KMS-11 (cell line): Measurements from ENCODE around the gene ATP6V1G1.

ENCODE experiments used
- H2AFZ ChIP-seq: fragments of 200-600 bp; sonication (generic); 2 replicates; pipeline ENCODE4 v1.6.1; 2016; ENCODE audit warnings: antibody characterized with exemption, mixed run types, low read depth
- H3K27ac ChIP-seq: fragments of 200-600 bp; sonication (generic); 2 replicates; pipeline ENCODE4 v1.6.1; 2016; ENCODE audit warnings: mild to moderate bottlenecking, mixed run types
- H3K27me3 ChIP-seq: fragments of 200-600 bp; sonication (generic); 2 replicates; pipeline ENCODE4 v1.6.1; 2017; ENCODE audit warnings: mild to moderate bottlenecking, low read depth, mixed run types, moderate library complexity; ENCODE audit not compliant: insufficient read depth
- H3K36me3 ChIP-seq: fragments of 200-600 bp; sonication (generic); 2 replicates; pipeline ENCODE4 v1.6.1; 2017; ENCODE audit warnings: mild to moderate bottlenecking, mixed run types; ENCODE audit not compliant: insufficient read depth
- H3K4me1 ChIP-seq: fragments of 200-600 bp; sonication (generic); 2 replicates; pipeline ENCODE4 v1.6.1; 2016; ENCODE audit warnings: mild to moderate bottlenecking, low read depth, mixed run types; ENCODE audit not compliant: poor library complexity, severe bottlenecking
- H3K4me2 ChIP-seq: fragments of 200-600 bp; sonication (generic); 2 replicates; pipeline ENCODE4 v1.7.0; 2016; ENCODE audit warnings: mild to moderate bottlenecking, mixed run types
- H3K4me3 ChIP-seq: fragments of 200-600 bp; sonication (generic); IDR thresholded peaks from 2 replicates; pipeline ENCODE4 v1.6.1; 2017; ENCODE audit warnings: low read depth, low read length, mixed read lengths; ENCODE audit not compliant: insufficient read depth
- H3K79me2 ChIP-seq: fragments of 200-600 bp; sonication (generic); 2 replicates; pipeline ENCODE4 v1.6.1; 2016; ENCODE audit warnings: low read depth, mixed run types; ENCODE audit not compliant: insufficient read depth
- H3K9ac ChIP-seq: fragments of 200-600 bp; sonication (generic); 2 replicates; pipeline ENCODE4 v1.6.1; 2016; ENCODE audit warnings: mild to moderate bottlenecking, mixed run types
- H4K20me1 ChIP-seq: fragments of 200-600 bp; sonication (generic); 2 replicates; pipeline ENCODE4 v1.6.1; 2016; ENCODE audit warnings: mild to moderate bottlenecking, mixed run types; ENCODE audit not compliant: insufficient read depth
- TF ChIP-seq, protein P1 (sequence below): fragments of 200-600 bp; sonication (generic); conservative IDR thresholded peaks from 2 replicates; pipeline ENCODE4 v1.6.1; 2017; ENCODE audit warnings: low read depth, mild to moderate bottlenecking, antibody characterized with exemption, low read length, moderate library complexity, mixed read lengths

The ATP6V1G1 gene

DNA sequence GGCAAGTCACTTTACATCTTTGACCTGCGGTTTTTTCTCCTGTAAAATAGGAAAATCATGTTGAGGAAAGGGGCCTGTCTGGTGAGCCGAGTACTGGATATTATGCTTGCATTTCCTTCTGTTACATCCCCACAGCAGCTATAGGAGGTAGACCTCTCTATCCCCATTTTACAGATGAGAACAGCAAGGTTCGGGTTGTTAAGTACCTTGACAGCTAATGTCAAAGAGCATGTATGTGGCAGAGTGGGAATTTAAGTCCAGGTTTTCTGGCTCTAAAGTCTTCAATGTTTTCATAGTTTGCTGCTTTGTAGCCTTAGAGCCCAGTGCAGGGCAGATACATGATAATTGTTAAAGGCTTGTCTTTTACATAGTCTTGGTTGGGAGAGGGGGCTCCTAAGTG lies 26.4 kb downstream of the ATP6V1G1 start:
- Histone ChIP-seq H3K27me3 (no peaks in the 10 kb centered on the region), H2AFZ (no peak overlapping the region), H3K9ac (peak overlapping the region; percentile 96; the same call in 1 of the 2 replicates), H3K36me3 (0 out of 2 replicates have a peak, but pooled peaks cover 3% of the 10 kb centered on the region), H3K4me1 (peaks cover 86% of the 10 kb centered on the region), H4K20me1 (no peaks in the 10 kb centered on the region), H3K79me2 (peaks cover 87% of the 10 kb centered on the region), H3K27ac (peak overlapping the region; percentile 95), H3K4me3 (no peak overlapping the region), H3K4me2 (peak overlapping the region; percentile 91; the same call in 1 of the 2 replicates)
- TF ChIP-seq, protein P1, sequence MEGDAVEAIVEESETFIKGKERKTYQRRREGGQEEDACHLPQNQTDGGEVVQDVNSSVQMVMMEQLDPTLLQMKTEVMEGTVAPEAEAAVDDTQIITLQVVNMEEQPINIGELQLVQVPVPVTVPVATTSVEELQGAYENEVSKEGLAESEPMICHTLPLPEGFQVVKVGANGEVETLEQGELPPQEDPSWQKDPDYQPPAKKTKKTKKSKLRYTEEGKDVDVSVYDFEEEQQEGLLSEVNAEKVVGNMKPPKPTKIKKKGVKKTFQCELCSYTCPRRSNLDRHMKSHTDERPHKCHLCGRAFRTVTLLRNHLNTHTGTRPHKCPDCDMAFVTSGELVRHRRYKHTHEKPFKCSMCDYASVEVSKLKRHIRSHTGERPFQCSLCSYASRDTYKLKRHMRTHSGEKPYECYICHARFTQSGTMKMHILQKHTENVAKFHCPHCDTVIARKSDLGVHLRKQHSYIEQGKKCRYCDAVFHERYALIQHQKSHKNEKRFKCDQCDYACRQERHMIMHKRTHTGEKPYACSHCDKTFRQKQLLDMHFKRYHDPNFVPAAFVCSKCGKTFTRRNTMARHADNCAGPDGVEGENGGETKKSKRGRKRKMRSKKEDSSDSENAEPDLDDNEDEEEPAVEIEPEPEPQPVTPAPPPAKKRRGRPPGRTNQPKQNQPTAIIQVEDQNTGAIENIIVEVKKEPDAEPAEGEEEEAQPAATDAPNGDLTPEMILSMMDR, result no peak

DNA sequence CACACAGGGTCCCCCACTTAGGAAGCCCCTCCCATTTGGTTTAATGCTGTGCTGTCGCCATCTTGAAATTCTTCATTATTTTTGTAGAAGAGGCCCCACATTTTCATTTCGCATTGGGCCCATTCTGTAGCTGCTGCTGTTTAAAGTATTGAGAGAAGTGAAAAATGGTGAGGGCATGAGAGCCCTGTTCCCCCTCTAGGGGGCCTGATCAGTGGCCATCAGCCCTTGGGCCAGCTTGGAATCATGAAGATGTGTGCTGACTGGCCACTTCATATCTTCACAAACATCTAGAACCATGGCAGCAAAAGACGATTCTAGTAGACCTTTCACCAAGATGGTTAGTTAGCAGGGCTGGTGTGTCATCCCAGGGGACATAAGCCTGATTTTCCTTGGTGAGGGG lies 26.8 kb downstream of the ATP6V1G1 start:
- Histone ChIP-seq H3K36me3 (0 out of 2 replicates have a peak, but pooled peaks cover 4% of the 10 kb centered on the region), H3K79me2 (peaks cover 89% of the 10 kb centered on the region), H3K27ac (peak overlapping the region; percentile 95; the same call in 1 of the 2 replicates), H3K4me3 (no peak overlapping the region), H3K27me3 (no peaks in the 10 kb centered on the region), H3K4me1 (peaks cover 88% of the 10 kb centered on the region), H3K4me2 (peak overlapping the region; percentile 91; the same call in 1 of the 2 replicates), H4K20me1 (no peaks in the 10 kb centered on the region), H3K9ac (no peak overlapping the region), H2AFZ (no peak overlapping the region)
- TF ChIP-seq, protein P1, result no peak

DNA sequence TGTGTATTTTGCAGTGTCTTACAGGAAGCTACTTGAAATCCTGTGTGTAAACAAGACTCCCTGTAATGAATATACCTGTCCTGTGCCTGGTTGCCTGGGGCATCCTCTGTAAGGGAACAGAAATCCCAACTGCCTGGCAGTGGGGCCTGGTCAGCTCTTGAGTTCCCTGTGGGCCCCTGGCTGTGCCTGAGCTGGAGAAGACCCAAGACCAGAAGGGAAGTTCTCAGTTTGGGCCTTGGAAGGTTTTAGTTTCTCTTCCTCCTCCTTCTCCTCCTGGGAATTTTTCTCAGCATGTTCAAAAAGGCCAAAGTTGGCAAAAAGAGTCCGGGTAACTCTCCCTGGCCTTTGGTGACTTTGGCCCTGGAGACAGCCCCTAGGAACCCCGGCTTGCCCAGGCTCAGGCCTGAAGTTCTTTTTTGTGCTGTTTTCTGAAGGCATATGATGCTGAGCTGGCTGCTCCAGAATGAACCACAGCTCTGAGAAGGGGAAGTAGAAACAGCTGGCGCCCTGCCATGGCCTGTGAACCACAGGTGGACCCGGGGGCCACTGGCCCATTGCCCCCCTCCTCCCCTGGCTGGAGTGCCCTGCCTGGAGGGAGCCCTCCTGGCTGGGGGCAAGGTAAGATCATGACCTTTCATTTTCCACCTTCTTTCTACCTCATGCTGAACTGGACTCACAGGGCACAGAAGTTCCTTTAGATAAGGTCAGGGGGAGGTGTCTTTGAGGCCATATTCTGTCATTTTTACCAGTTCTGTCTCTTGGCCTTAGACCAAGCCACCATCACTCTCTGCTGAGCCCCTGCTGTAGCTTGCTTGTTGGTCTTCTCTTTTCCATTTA lies 29.3 kb downstream of the ATP6V1G1 start:
- Histone ChIP-seq H3K27ac (peak overlapping the region; percentile 75), H3K27me3 (no peaks in the 10 kb centered on the region), H3K4me3 (no peak overlapping the region), H2AFZ (peak overlapping the region; percentile 0; the same call in 1 of the 2 replicates), H3K4me2 (peak overlapping the region; percentile 81), H3K4me1 (peaks cover 79% of the 10 kb centered on the region), H3K79me2 (peaks cover 74% of the 10 kb centered on the region), H3K36me3 (0 out of 2 replicates have a peak, but pooled peaks cover 4% of the 10 kb centered on the region), H4K20me1 (no peaks in the 10 kb centered on the region), H3K9ac (peak overlapping the region; percentile 25; the same call in 1 of the 2 replicates)
- TF ChIP-seq, protein P1, result no peak

DNA sequence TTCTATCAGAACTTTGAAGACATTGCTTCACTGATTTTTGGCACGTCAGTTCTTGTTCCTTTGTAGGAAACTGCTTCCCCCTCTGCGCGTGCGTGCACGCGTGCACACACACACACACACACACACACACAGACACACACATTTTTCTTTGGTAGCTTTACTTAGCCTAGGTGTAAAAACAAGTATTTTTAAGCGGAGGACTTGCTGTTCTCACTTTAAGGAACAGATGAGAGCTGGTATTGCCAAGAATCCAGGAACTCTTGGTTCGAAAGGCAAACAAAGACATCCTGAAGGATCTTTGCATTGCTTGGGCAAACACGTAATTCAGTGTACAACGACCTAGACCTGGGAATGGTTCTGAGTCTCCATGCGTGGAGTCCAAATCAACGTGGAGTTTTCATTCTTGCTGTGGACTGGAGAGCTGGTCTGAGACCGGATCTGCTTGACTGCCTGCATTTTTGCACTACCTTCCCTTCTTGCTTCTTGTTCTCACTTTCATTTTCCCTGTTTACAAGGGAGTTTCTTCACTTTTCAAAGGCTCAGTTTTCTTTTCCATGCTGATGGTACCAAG lies 31.7 kb downstream of the ATP6V1G1 start:
- Histone ChIP-seq H3K4me2 (no peak overlapping the region), H3K4me1 (peaks cover 55% of the 10 kb centered on the region), H3K27me3 (no peaks in the 10 kb centered on the region), H3K27ac (no peak overlapping the region), H3K79me2 (peaks cover 50% of the 10 kb centered on the region), H3K9ac (no peak overlapping the region), H2AFZ (no peak overlapping the region), H4K20me1 (no peaks in the 10 kb centered on the region), H3K36me3 (0 out of 2 replicates have a peak, but pooled peaks cover 4% of the 10 kb centered on the region), H3K4me3 (no peak overlapping the region)
- TF ChIP-seq, protein P1, result no peak
